ENCODE measurements around the gene ENKUR. TPM values are rescaled to one million over a fixed set of nuclear protein-coding genes. Genes with fewer than 3 reads are reported as not detected.

The ENKUR gene
- total and polyA plus RNA-seq, 8 donors, result 0.06 to 9.7 (median 5.6) TPM

- H3K9me3 ChIP-seq, result no peaks in the 10 kb centered on the region
- H3K4me1 ChIP-seq, result no peaks in the 10 kb centered on the region
- no peak overlapping the region for H3K4me3 ChIP-seq
- no peaks in the 10 kb centered on the region for H3K27me3 ChIP-seq
- no peaks in the 10 kb centered on the region for H3K36me3 ChIP-seq
- no peak for ATAC-seq
- no peak for TF ChIP-seq CTCF (IDR thresholded peaks at IDR 0.05)
- no peak overlapping the region for H3K27ac ChIP-seq
- intact Hi-C loops (cut with DNase I), result no loop called here
- DNase-seq, result no peak
These were observed 80.3 kb downstream of the ENKUR start for GRCh38 chr10:24935504-24936292.

Other genes with a start within 250 kb of the ENKUR start
- gene PRTFDC1, start 63.6 kb downstream of the ENKUR start, total RNA-seq, result 1 to 10 TPM; 5.2 to 8.2 TPM
- 10 to 100 TPM; 47.8 to 69.7 (median 54.7) TPM for gene PRTFDC1, start 63.6 kb downstream of the ENKUR start, polyA plus RNA-seq (ENCODE audit: insufficient read length in 6 of 6)
- gene THNSL1, start 454 bp upstream of the ENKUR start, total RNA-seq, result 1 to 10 TPM; 3.9 to 4.1 TPM
- 10 to 100 TPM; 11.5 to 13.6 (median 12.6) TPM for gene THNSL1, start 454 bp upstream of the ENKUR start, polyA plus RNA-seq (ENCODE audit: insufficient read length in 6 of 6)
- gene GPR158, start 158.8 kb upstream of the ENKUR start, total RNA-seq, result under 1 TPM; 0.05 to 0.09 TPM
- gene GPR158, start 158.8 kb upstream of the ENKUR start, polyA plus RNA-seq (ENCODE audit: insufficient read length in 6 of 6), result 1 to 10 TPM in 2 of 6 donors, under 1 TPM in 4; 0.60 to 1.5 (median 0.96) TPM